Hepatocyte (in vitro differentiated cells): ENCODE measurements around the gene SDK1.

Source experiments
- CTCF ChIP-seq: fragments of 200-600 bp; sonication (generic); IDR thresholded peaks from 2 replicates; pipeline ENCODE4 v1.5.1; 2016; ENCODE audit warnings: antibody characterized with exemption, mild to moderate bottlenecking; ENCODE audit not compliant: poor library complexity
- EZH2 ChIP-seq: fragments of 200-600 bp; sonication (generic); IDR thresholded peaks from 2 replicates; pipeline ENCODE4 v1.6.1; 2016; ENCODE audit warnings: antibody characterized with exemption, mild to moderate bottlenecking, borderline replicate concordance
- EZH2phosphoT487 ChIP-seq: fragments of 200-600 bp; sonication (generic); IDR thresholded peaks from one replicate; pipeline ENCODE4 v1.6.1; 2018; ENCODE audit warnings: antibody characterized with exemption, mild to moderate bottlenecking, low read depth, moderate library complexity; ENCODE audit not compliant: unreplicated experiment, severe bottlenecking

- TF ChIP-seq CTCF = no peak
- TF ChIP-seq EZH2 = no peak
- no peak for TF ChIP-seq EZH2phosphoT487
Observed at GRCh38 chr7:3380034-3380433, 79.0 kb downstream of the SDK1 start.
